CMK (cell line): ENCODE results near the gene SPRY1.

ENCODE experiments used
- DNase-seq: peaks from one replicate; pipeline ENCODE4 v3.0.0-alpha.2; 2010; ENCODE audit warnings: low read depth

SPRY1 gene

GRCh38 chr4:123379392-123379791 lies 17.2 kb upstream of the SPRY1 start:
- DNase-seq: no peak

GRCh38 chr4:123380728-123381716 lies 15.6 kb upstream of the SPRY1 start:
- no peak for DNase-seq

GRCh38 chr4:123381996-123382395 lies 14.6 kb upstream of the SPRY1 start:
- DNase-seq: no peak

GRCh38 chr4:123383566-123383965 lies 13.0 kb upstream of the SPRY1 start:
- no peak for DNase-seq

GRCh38 chr4:123386609-123387008 lies 10.0 kb upstream of the SPRY1 start:
- DNase-seq: no peak

- DNase-seq: no peak
These were observed 5.6 kb upstream of the SPRY1 start for GRCh38 chr4:123390846-123391456.

- DNase-seq: no peak
These were observed 2.9 kb upstream of the SPRY1 start for GRCh38 chr4:123393721-123394120.

GRCh38 chr4:123397144-123398065 lies 810 bp downstream of the SPRY1 start:
- no peak for DNase-seq

GRCh38 chr4:123398066-123398852 lies 1.7 kb downstream of the SPRY1 start:
- no peak for DNase-seq

- no peak for DNase-seq
These were observed 2.4 kb downstream of the SPRY1 start for GRCh38 chr4:123398853-123399626.

- no peak for DNase-seq
These were observed 3.2 kb downstream of the SPRY1 start for GRCh38 chr4:123399627-123400358.

- no peak for DNase-seq
These were observed 4.9 kb downstream of the SPRY1 start for GRCh38 chr4:123401271-123402120.

- DNase-seq: no peak
These were observed 5.5 kb downstream of the SPRY1 start for GRCh38 chr4:123402121-123402465.

- DNase-seq: no peak
These were observed 6.5 kb downstream of the SPRY1 start for GRCh38 chr4:123403080-123403604.

- DNase-seq: no peak
These were observed 7.9 kb downstream of the SPRY1 start for GRCh38 chr4:123404533-123404932.

GRCh38 chr4:123405267-123405865 lies 8.8 kb downstream of the SPRY1 start:
- DNase-seq: no peak

GRCh38 chr4:123406872-123407271 lies 10.3 kb downstream of the SPRY1 start:
- DNase-seq: no peak

GRCh38 chr4:123408471-123409084 lies 12.0 kb downstream of the SPRY1 start:
- no peak for DNase-seq
